Activated naive CD8-positive, alpha-beta T cell treated with anti-CD3 and anti-CD28 coated beads, Interleukin-2, amount 50 U/mL, for 24 hours (primary cell): ENCODE results near the gene HOXB6.
A peak's percentile ranks its signal among the peaks of the same experiment; 100 is the strongest.

Experiments
- ATAC-seq: fragments of 150-1000 bp; cut with Tn5 transposase; one replicate; pipeline ENCODE4 v1.10.0; 2021
- DNase-seq: peaks from one replicate; pipeline ENCODE4 v3.0.0; 2021
- H3K27ac Mint-ChIP-seq: one replicate; pipeline ENCODE4 v1.8.0; 2021; ENCODE audit warnings: mild to moderate bottlenecking, mixed read lengths
- H3K27me3 Mint-ChIP-seq: one replicate; pipeline ENCODE4 v1.8.0; 2021; ENCODE audit warnings: mixed read lengths
- H3K36me3 Mint-ChIP-seq: one replicate; pipeline ENCODE4 v1.8.0; 2021; ENCODE audit warnings: low read depth, mixed read lengths
- H3K4me1 Mint-ChIP-seq: one replicate; pipeline ENCODE4 v1.8.0; 2021; ENCODE audit warnings: mixed read lengths
- H3K4me3 Mint-ChIP-seq: one replicate; pipeline ENCODE4 v1.8.0; 2021; ENCODE audit warnings: mild to moderate bottlenecking, moderate library complexity, mixed read lengths
- H3K9me3 Mint-ChIP-seq: one replicate; pipeline ENCODE4 v1.8.0; 2021; ENCODE audit warnings: mixed read lengths

The HOXB6 gene

GRCh38 chr17:48639982-48640857 lies 35.4 kb upstream of the HOXB6 start:
- peaks cover 90% of the 10 kb centered on the region for H3K27me3 Mint-ChIP-seq
- DNase-seq (no peak), ATAC-seq (no peak)
- peaks cover 15% of the 10 kb centered on the region for H3K4me1 Mint-ChIP-seq
- H3K36me3 Mint-ChIP-seq: no peaks in the 10 kb centered on the region
- no peak overlapping the region for H3K4me3 Mint-ChIP-seq
- no peaks in the 10 kb centered on the region for H3K9me3 Mint-ChIP-seq
- H3K27ac Mint-ChIP-seq: no peak overlapping the region

GRCh38 chr17:48639136-48639535 lies 34.4 kb upstream of the HOXB6 start:
- no peak for ATAC-seq
- no peak overlapping the region for H3K27ac Mint-ChIP-seq
- DNase-seq: no peak
- H3K4me1 Mint-ChIP-seq: peaks cover 15% of the 10 kb centered on the region
- no peak overlapping the region for H3K4me3 Mint-ChIP-seq
- H3K27me3 Mint-ChIP-seq: peaks cover 90% of the 10 kb centered on the region
- no peaks in the 10 kb centered on the region for H3K9me3 Mint-ChIP-seq
- H3K36me3 Mint-ChIP-seq: no peaks in the 10 kb centered on the region

GRCh38 chr17:48637323-48638260 lies 32.8 kb upstream of the HOXB6 start:
- H3K9me3 Mint-ChIP-seq: no peaks in the 10 kb centered on the region
- no peak overlapping the region for H3K4me3 Mint-ChIP-seq
- peaks cover 19% of the 10 kb centered on the region for H3K4me1 Mint-ChIP-seq
- H3K27me3 Mint-ChIP-seq: peaks cover 88% of the 10 kb centered on the region
- no peak for ATAC-seq
- no peak for DNase-seq
- H3K36me3 Mint-ChIP-seq: no peaks in the 10 kb centered on the region
- H3K27ac Mint-ChIP-seq: no peak overlapping the region

GRCh38 chr17:48636177-48637018 lies 31.6 kb upstream of the HOXB6 start:
- peaks cover 13% of the 10 kb centered on the region for H3K4me1 Mint-ChIP-seq
- H3K9me3 Mint-ChIP-seq: no peaks in the 10 kb centered on the region
- DNase-seq: peak; percentile 87
- peak; percentile 84 for ATAC-seq
- no peak overlapping the region for H3K4me3 Mint-ChIP-seq
- no peaks in the 10 kb centered on the region for H3K36me3 Mint-ChIP-seq
- H3K27ac Mint-ChIP-seq: no peak overlapping the region
- H3K27me3 Mint-ChIP-seq: peaks cover 81% of the 10 kb centered on the region

- no peak for DNase-seq
- Mint-ChIP-seq H3K36me3 (no peaks in the 10 kb centered on the region), H3K4me1 (peaks cover 12% of the 10 kb centered on the region), H3K9me3 (no peaks in the 10 kb centered on the region), H3K4me3 (peak overlapping the region; percentile 51), H3K27me3 (peaks cover 74% of the 10 kb centered on the region), H3K27ac (no peak overlapping the region)
- no peak for ATAC-seq
Measured at GRCh38 chr17:48634493-48635208, 29.9 kb upstream of the HOXB6 start.

GRCh38 chr17:48633266-48633677 lies 28.5 kb upstream of the HOXB6 start:
- peaks cover 79% of the 10 kb centered on the region for H3K27me3 Mint-ChIP-seq
- no peak overlapping the region for H3K27ac Mint-ChIP-seq
- no peaks in the 10 kb centered on the region for H3K9me3 Mint-ChIP-seq
- ATAC-seq (no peak), DNase-seq (no peak)
- H3K4me3 Mint-ChIP-seq: no peak overlapping the region
- H3K4me1 Mint-ChIP-seq: peaks cover 12% of the 10 kb centered on the region
- no peaks in the 10 kb centered on the region for H3K36me3 Mint-ChIP-seq

GRCh38 chr17:48632579-48633265 lies 27.9 kb upstream of the HOXB6 start:
- Mint-ChIP-seq H3K27me3 (peaks cover 80% of the 10 kb centered on the region), H3K4me3 (peak overlapping the region; percentile 35), H3K9me3 (no peaks in the 10 kb centered on the region), H3K36me3 (no peaks in the 10 kb centered on the region), H3K27ac (no peak overlapping the region), H3K4me1 (peaks cover 12% of the 10 kb centered on the region)
- DNase-seq: no peak
- no peak for ATAC-seq

GRCh38 chr17:48631693-48632578 lies 27.1 kb upstream of the HOXB6 start:
- ATAC-seq (no peak), DNase-seq (no peak)
- peaks cover 13% of the 10 kb centered on the region for H3K4me1 Mint-ChIP-seq
- no peak overlapping the region for H3K4me3 Mint-ChIP-seq
- H3K27ac Mint-ChIP-seq: no peak overlapping the region
- peaks cover 80% of the 10 kb centered on the region for H3K27me3 Mint-ChIP-seq
- no peaks in the 10 kb centered on the region for H3K9me3 Mint-ChIP-seq
- no peaks in the 10 kb centered on the region for H3K36me3 Mint-ChIP-seq

- peaks cover 79% of the 10 kb centered on the region for H3K27me3 Mint-ChIP-seq
- H3K4me1 Mint-ChIP-seq: peaks cover 13% of the 10 kb centered on the region
- no peaks in the 10 kb centered on the region for H3K36me3 Mint-ChIP-seq
- DNase-seq: no peak
- no peak overlapping the region for H3K27ac Mint-ChIP-seq
- ATAC-seq: no peak
- no peaks in the 10 kb centered on the region for H3K9me3 Mint-ChIP-seq
- no peak overlapping the region for H3K4me3 Mint-ChIP-seq
Measured at GRCh38 chr17:48630925-48631692, 26.3 kb upstream of the HOXB6 start.

- Mint-ChIP-seq H3K36me3 (no peaks in the 10 kb centered on the region), H3K27me3 (peaks cover 74% of the 10 kb centered on the region), H3K4me3 (no peak overlapping the region), H3K9me3 (no peaks in the 10 kb centered on the region), H3K27ac (no peak overlapping the region), H3K4me1 (peaks cover 13% of the 10 kb centered on the region)
- ATAC-seq (no peak), DNase-seq (no peak)
Measured at GRCh38 chr17:48630009-48630924, 25.5 kb upstream of the HOXB6 start.

GRCh38 chr17:48629411-48629759 lies 24.6 kb upstream of the HOXB6 start:
- no peaks in the 10 kb centered on the region for H3K9me3 Mint-ChIP-seq
- H3K4me1 Mint-ChIP-seq: peaks cover 13% of the 10 kb centered on the region
- ATAC-seq (no peak), DNase-seq (no peak)
- peaks cover 67% of the 10 kb centered on the region for H3K27me3 Mint-ChIP-seq
- H3K27ac Mint-ChIP-seq: no peak overlapping the region
- H3K36me3 Mint-ChIP-seq: no peaks in the 10 kb centered on the region
- no peak overlapping the region for H3K4me3 Mint-ChIP-seq
